ENCODE results near the gene DUSP22.

The DUSP22 gene

DNA sequence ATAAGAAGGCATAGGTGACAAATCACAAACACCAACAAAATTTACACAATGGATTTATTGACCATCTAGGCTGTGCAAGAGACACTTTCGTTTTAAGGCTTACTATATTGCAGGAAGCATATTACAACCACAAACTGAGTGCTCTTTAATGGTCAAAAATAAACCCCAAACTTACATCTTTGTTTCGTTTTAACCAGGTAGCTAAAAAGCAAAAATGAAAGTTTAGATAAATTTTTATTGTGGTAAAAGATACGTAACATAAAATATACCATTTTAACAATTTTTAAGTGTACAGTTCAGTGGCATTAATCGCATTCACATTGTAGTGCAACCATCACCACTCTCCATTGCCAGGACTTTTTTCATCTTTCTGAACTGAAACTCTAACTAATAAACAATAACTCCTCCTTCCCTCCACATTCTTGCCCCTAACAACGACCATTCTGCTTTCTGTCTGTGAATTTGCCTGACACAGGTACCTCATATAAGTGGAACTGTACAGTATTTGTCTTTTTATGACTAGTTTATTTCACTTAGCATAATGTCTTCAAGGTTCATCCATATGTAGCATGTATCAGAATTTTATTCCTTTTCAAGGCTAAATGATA lies 32.3 kb upstream of the DUSP22 start:
- peaks cover 33% of the 10 kb centered on the region for H3K4me1 Mint-ChIP-seq
- peak overlapping the region; percentile 63 for H3K4me3 Mint-ChIP-seq
- peak overlapping the region; percentile 81 for H3K27ac Mint-ChIP-seq

DNA sequence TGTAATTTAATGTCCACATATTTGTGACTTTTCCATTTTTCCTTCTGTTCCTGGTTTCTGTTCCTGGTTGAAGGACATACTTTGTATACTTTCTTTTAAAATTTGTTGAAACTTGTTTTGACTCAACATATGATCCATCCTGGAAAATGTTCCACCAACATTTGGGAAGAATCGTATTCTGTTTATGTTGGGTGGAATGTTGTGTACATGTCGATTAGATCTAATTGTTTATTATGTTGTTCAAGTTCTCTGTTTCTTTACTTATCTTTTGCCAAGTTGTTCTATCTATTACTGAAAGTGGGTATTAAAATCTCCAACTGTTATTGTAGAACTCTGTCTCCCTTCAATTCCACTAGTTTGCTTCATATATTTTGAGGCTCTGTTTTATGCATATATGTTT lies 27.7 kb upstream of the DUSP22 start:
- no peaks in the 10 kb centered on the region for H3K9me3 Mint-ChIP-seq
- H3K4me1 Mint-ChIP-seq = peaks cover 18% of the 10 kb centered on the region
- ATAC-seq (ENCODE audit: low read depth) (no peak), DNase-seq (ENCODE audit: low spot score in 2 of 2) (no peak)
- H3K27ac Mint-ChIP-seq = no peak overlapping the region
- H3K36me3 Mint-ChIP-seq = no peaks in the 10 kb centered on the region
- H3K4me3 Mint-ChIP-seq = no peak overlapping the region
- no peaks in the 10 kb centered on the region for H3K27me3 Mint-ChIP-seq

More for the DNA sequence above, 32.3 kb upstream of the DUSP22 start:
- DNase-seq (ENCODE audit: low spot score in 2 of 2) (no peak), ATAC-seq (ENCODE audit: low read depth) (peak; percentile 73)
- no peaks in the 10 kb centered on the region for H3K36me3 Mint-ChIP-seq
- H3K9me3 Mint-ChIP-seq = no peaks in the 10 kb centered on the region
- H3K27me3 Mint-ChIP-seq = no peaks in the 10 kb centered on the region

DNA sequence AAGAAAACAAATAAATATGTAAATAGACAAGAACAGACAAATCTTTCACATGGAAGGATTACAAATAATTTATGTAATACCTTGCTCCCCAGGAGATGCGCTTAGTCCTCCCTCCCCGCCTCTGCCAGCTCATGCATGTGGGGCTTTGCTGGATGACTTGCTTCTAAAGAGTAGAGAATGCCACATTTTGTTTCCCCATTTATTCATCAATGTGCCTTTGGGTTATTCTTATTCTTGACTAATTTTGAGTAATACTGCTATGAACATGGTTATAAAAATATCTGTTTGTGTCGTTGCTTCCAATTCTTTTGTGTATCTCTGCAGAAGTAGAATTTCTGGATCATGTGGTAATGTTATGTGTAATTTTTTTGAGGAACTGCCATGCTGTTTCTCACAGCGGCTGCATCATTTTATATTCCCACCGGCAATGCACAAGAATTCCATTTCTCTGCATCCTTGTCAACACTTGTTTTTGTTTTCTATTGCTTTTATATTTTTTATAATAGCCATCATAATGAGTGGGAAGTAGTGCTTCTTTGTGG lies 23.8 kb upstream of the DUSP22 start:
- no peak for ATAC-seq (ENCODE audit: low read depth)
- Mint-ChIP-seq H3K27ac (no peak overlapping the region), H3K27me3 (no peaks in the 10 kb centered on the region), H3K9me3 (peaks cover 10% of the 10 kb centered on the region), H3K4me3 (no peak overlapping the region), H3K36me3 (peaks cover 12% of the 10 kb centered on the region), H3K4me1 (peaks cover 28% of the 10 kb centered on the region)
- no peak for DNase-seq (ENCODE audit: low spot score in 2 of 2)

DNA sequence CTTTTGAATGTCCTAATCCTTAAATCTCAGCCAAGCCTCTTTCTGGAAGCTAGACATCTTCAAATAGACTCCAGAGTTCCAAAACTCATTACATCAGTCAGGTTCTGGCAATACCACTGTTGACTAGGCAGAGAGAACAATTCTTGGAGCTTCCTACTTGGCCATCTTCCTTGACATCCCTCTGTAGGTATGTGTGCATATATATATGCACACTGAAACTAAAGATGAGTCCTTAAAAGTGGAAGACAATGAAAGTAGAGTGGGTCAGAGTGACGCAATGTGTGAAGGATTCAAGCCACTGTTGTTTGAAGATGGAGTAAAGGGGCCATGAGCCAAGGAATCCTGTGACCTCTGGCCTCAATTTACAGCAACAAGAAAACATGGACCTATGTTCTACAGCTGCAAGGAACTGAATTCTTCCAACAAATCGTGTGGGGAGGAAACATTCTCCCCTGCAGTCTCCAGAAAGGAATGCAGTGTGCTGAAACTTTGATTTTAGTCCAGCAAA lies 18.7 kb upstream of the DUSP22 start:
- H3K4me1 Mint-ChIP-seq = peaks cover 25% of the 10 kb centered on the region
- peaks cover 12% of the 10 kb centered on the region for H3K9me3 Mint-ChIP-seq
- DNase-seq (ENCODE audit: low spot score in 2 of 2) (no peak), ATAC-seq (ENCODE audit: low read depth) (no peak)
- no peak overlapping the region for H3K4me3 Mint-ChIP-seq
- no peaks in the 10 kb centered on the region for H3K27me3 Mint-ChIP-seq
- H3K27ac Mint-ChIP-seq = no peak overlapping the region
- peaks cover 15% of the 10 kb centered on the region for H3K36me3 Mint-ChIP-seq

DNA sequence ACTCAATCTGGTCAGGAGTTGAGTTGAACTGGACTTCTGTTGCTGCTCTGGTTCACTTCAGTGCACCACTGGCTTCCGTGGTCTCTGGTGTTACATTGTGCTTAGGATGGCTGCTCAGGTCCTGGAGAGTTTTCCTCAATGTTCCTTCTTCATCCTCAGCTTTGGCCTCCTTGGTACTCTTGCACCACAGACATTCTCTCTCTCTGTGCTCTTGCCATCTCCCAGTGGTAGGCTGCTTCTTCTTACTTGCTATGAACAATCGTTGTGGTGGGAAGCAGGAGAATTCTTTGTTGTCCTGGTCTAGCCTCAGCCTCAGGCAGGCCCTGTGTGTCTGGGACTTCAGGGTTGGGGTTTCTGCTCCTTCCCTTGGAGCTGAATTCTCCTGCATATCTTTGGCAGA lies 14.5 kb upstream of the DUSP22 start:
- Mint-ChIP-seq H3K4me1 (peaks cover 11% of the 10 kb centered on the region), H3K4me3 (no peak overlapping the region), H3K27ac (no peak overlapping the region), H3K27me3 (no peaks in the 10 kb centered on the region), H3K36me3 (peaks cover 20% of the 10 kb centered on the region), H3K9me3 (peaks cover 6% of the 10 kb centered on the region)
- DNase-seq (ENCODE audit: low spot score in 2 of 2) (no peak), ATAC-seq (ENCODE audit: low read depth) (no peak)

DNA sequence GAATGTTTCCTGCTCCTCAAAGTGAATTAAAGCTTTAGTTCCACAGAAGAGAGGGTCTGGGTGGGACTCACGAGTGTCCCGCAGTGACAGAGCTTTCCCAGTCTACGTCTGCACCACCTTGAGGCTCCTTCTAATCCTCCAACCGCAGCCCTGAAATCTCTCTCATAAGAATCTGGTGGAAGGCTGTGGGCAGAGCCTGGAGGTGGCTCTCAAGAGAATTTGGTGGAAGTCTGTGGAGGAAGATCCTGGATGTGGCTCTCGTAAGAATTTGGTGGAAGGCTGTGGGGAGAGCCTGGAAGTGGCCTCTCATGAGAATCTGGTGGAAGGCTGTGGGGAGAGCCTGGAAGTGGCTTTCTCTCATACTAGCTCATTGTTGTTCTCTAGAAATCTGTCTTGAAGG lies 13.8 kb upstream of the DUSP22 start:
- H3K4me1 Mint-ChIP-seq = peaks cover 8% of the 10 kb centered on the region
- H3K27ac Mint-ChIP-seq = no peak overlapping the region
- peaks cover 22% of the 10 kb centered on the region for H3K36me3 Mint-ChIP-seq
- ATAC-seq (ENCODE audit: low read depth) = no peak
- no peaks in the 10 kb centered on the region for H3K27me3 Mint-ChIP-seq
- no peak overlapping the region for H3K4me3 Mint-ChIP-seq
- DNase-seq (ENCODE audit: low spot score in 2 of 2) = no peak
- H3K9me3 Mint-ChIP-seq = peaks cover 2% of the 10 kb centered on the region

DNA sequence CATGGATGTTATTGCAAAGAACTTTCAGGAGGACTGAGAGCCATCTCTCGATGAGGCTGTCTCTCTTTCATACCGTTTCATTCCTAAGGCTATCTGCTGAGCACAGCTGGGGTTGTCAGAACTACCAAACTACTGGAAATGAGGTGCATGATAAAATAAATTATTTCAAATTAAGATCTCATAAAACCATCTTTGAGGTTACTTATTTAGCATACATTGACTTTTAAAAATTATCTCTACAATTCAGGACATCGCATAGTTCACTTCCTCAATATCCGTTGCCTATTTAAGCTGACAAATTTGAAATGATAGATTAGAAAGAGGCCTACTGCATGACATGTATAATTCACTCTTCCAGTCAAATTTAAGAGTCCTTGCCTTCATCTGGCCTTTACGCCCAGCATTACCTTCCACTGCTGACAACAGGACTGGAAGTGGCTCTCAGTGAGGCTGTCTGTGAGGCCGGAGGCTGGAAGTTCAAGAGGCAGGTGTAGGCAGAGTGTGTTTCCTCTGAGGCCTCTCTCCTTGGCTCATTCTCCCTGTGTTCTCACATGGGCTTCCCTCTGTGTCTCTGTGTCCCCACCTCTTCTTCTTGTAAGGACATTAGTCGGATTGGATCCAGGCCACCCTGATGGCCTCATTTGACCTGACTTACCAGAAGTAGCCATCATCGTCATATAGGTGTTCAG lies 12.8 kb upstream of the DUSP22 start:
- H3K27ac Mint-ChIP-seq = no peak overlapping the region

DNA sequence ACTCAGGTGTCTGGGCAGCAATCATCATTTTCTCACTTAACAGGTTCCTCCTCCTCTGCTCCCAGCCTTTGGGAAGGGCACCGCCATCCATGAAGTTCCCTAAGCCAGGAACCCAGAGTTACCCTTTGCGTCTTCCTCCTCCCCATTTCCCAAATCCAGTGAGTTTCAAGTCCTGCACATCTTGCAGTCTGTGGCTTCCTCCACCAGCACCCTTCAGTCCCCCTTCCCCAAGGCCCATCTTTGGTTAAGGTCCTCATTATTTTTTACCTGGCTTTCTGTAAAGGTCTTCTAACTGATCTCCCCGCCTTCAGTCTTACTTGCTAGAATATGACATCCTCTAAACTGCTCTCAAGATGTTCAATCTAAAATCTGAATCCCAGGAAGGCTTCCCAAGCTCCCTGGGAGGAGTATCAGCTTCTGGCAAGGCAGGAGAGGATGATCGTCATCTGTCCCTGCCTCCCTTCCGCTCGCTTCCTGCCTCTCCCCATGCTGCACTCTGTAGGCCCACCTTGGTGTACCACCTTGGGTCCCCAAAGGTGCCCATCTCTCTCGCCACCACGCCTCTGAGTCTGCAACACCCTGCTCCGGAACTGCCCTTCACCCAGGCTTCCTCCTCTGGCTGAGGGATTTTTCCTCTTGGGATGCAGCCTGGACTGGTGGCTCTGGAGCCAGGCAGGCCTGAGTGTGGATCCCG lies 11.4 kb upstream of the DUSP22 start:
- no peaks in the 10 kb centered on the region for H3K27me3 Mint-ChIP-seq
- no peak for DNase-seq (ENCODE audit: low spot score in 2 of 2)
- peaks cover 2% of the 10 kb centered on the region for H3K9me3 Mint-ChIP-seq
- peaks cover 26% of the 10 kb centered on the region for H3K36me3 Mint-ChIP-seq
- H3K27ac Mint-ChIP-seq = no peak overlapping the region
- no peak overlapping the region for H3K4me3 Mint-ChIP-seq
- ATAC-seq (ENCODE audit: low read depth) = no peak
- H3K4me1 Mint-ChIP-seq = peaks cover 10% of the 10 kb centered on the region

More for the DNA sequence above, 12.8 kb upstream of the DUSP22 start:
- H3K27me3 Mint-ChIP-seq = no peaks in the 10 kb centered on the region
- H3K4me1 Mint-ChIP-seq = peaks cover 8% of the 10 kb centered on the region
- H3K36me3 Mint-ChIP-seq = peaks cover 26% of the 10 kb centered on the region
- peaks cover 2% of the 10 kb centered on the region for H3K9me3 Mint-ChIP-seq
- DNase-seq (ENCODE audit: low spot score in 2 of 2) (no peak), ATAC-seq (ENCODE audit: low read depth) (no peak)
- H3K4me3 Mint-ChIP-seq = no peak overlapping the region

DNA sequence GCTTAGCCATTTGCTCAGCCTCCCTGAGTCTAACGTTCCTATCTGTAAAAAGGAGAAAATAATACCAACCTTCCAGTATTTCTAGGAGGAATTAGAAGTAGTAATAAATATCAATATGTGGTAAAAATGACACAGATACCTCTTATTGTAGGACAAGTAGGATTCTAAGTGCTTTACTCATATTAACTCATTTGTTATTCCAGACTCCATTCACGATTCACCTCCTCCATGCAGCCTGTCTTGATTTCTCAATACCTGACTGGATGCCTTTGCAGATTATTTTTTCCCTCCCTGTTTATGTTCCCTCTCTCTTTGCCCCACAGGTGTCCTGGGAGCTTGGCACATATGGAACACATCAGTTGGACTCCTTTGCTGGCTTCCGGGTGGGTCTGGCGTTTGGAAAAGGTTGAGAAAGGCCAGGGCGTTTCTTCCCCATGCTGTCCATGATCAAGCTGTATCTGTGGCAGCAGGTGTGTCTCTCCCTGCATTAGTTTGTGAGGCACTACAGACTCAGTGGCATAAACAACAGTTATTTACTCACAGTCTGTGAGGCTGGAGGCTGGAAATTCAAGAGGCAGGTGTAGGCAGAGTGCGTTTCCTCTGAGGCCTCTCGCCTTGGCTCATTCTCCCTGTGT lies 10.7 kb upstream of the DUSP22 start:
- Mint-ChIP-seq H3K4me3 (no peak overlapping the region), H3K27ac (no peak overlapping the region), H3K36me3 (peaks cover 26% of the 10 kb centered on the region), H3K4me1 (peaks cover 11% of the 10 kb centered on the region), H3K27me3 (no peaks in the 10 kb centered on the region), H3K9me3 (peaks cover 2% of the 10 kb centered on the region)
- ATAC-seq (ENCODE audit: low read depth) (no peak), DNase-seq (ENCODE audit: low spot score in 2 of 2) (no peak)

DNA sequence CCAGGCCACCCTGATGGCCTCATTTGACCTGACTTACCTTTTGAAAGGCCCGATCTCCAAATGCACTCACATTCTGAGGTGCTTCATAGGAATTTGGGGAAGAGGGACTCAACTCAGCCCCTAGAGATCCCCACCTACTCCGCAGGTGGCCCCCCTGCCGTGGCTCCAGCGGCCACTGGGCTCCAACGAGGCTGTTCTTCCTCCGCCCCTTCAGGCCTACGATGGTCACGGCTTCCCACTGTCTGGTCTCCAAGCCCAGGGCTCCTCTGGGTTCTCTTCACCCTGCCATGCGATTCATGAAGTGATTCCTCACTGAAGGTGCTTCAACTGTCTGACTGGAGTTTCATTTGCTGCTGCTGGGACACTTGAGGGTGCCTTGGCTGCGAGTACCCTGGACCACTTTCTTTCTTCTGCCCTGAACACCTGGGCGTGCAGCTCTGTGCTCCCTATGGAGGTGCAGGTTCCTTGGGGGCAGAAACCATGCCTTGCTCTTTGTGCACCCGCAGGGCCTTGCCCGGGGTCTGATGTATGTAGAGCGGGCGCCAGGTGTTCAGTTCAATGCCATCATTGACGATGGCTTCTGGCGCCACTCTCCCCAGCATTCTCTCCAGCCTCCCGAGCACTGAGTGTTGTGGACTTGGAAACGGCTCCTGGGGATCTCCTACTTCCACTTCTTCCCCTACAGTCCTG lies 10.0 kb upstream of the DUSP22 start:
- DNase-seq (ENCODE audit: low spot score in 2 of 2) = no peak
- no peaks in the 10 kb centered on the region for H3K9me3 Mint-ChIP-seq
- no peaks in the 10 kb centered on the region for H3K27me3 Mint-ChIP-seq
- no peak overlapping the region for H3K4me3 Mint-ChIP-seq
- H3K27ac Mint-ChIP-seq = peak overlapping the region; percentile 1
- H3K36me3 Mint-ChIP-seq = peaks cover 24% of the 10 kb centered on the region
- ATAC-seq (ENCODE audit: low read depth) = no peak
- peaks cover 18% of the 10 kb centered on the region for H3K4me1 Mint-ChIP-seq

DNA sequence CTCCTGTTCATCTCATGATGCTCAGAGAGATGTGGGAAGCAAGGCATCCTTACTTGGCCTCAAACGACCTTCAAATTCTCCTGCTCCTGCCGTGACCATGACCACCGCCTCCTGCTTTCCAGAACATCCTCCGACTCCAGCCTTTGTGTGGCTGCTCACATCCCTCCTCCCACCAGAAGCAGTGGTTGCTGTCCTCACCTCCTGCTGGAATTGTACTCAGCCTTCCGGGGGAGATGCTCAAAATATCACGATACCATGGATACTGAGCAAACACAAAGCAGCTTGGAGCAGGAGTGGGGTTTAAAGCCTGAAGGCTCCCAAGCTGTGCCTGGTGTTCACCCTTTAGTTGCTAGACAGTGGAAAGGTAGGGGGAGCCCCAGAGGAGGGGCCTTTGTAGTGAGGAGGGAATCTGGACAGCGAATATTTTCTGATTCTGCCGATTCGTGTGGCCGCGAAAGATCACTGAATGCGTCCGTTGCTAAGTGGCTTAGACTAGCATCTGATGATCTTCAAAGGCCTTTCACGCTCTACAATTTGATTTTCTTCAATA lies 9.3 kb upstream of the DUSP22 start:
- ATAC-seq (ENCODE audit: low read depth) = no peak
- Mint-ChIP-seq H3K27me3 (no peaks in the 10 kb centered on the region), H3K4me3 (no peak overlapping the region), H3K9me3 (no peaks in the 10 kb centered on the region), H3K36me3 (peaks cover 24% of the 10 kb centered on the region), H3K27ac (peak overlapping the region; percentile 1), H3K4me1 (peaks cover 23% of the 10 kb centered on the region)
- DNase-seq (ENCODE audit: low spot score in 2 of 2) = no peak

DNA sequence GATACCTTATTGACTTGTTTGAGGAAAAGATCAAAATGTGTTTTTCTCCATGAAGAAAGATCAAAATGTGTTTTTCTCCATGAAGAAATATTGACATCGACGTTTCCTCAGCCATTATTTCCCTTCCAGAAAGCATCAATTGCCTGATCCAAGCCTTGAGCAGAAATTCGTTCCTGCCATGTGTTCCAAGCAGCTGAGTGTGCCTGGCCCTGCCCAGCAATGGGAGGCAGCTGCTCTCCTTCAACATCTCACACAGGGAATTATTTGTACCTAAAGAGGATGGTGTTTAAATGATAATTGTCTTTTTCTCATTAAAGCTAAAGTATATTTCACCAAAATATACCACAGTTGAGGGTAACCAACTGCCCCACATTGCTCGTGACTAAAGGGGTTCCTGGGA lies 7.8 kb upstream of the DUSP22 start:
- Mint-ChIP-seq H3K27ac (no peak overlapping the region), H3K36me3 (peaks cover 24% of the 10 kb centered on the region), H3K4me1 (peaks cover 35% of the 10 kb centered on the region), H3K4me3 (no peak overlapping the region), H3K9me3 (no peaks in the 10 kb centered on the region), H3K27me3 (no peaks in the 10 kb centered on the region)
- ATAC-seq (ENCODE audit: low read depth) = no peak
- no peak for DNase-seq (ENCODE audit: low spot score in 2 of 2)

DNA sequence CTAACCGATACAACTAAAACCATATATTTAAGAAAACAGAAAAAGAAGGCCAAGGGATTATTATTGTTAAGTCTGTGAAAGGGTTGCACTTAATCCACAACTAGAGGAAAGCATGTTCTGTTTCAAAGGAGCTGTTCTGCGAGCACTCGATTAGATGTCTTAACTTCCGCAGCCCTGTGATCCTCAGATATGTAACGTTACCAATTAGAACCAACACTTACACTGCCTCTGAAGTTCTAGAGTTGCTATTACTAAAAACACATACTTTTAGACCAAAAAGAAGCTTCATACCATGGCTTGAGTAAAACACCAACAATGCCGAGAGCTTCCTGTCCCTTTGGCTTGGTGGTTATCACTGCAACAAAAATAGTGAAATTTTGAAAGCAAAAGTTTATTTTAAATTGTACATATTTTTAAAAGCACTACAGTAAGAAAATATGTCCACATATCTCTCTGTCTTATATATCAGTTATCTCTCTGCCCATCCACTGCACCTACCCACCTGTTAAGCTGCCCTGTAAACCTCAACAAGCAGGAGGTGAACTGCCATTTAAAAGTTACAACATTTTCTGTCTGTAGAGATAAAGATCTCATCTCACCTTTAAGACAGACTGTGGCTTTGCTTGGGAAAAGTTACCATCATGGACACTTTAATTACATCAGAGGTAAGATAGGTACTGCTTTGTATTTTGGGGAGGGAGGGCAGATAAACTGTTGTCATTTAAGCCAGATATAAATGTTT lies 7.1 kb upstream of the DUSP22 start:
- no peak overlapping the region for H3K4me3 Mint-ChIP-seq
- H3K36me3 Mint-ChIP-seq = peaks cover 24% of the 10 kb centered on the region
- DNase-seq (ENCODE audit: low spot score in 2 of 2) (no peak), ATAC-seq (ENCODE audit: low read depth) (no peak)
- H3K27me3 Mint-ChIP-seq = no peaks in the 10 kb centered on the region
- H3K27ac Mint-ChIP-seq = no peak overlapping the region
- H3K4me1 Mint-ChIP-seq = peaks cover 34% of the 10 kb centered on the region
- H3K9me3 Mint-ChIP-seq = no peaks in the 10 kb centered on the region

Measured in memory B cell (primary cell).